ENCODE data around the gene ADAMTS13.
"Not testable (repeated sequence)": the region's sequence is repeated elsewhere in the genome, so short reads cannot be mapped to it uniquely, and the experiment has no call there.

Gene ADAMTS13

DNA sequence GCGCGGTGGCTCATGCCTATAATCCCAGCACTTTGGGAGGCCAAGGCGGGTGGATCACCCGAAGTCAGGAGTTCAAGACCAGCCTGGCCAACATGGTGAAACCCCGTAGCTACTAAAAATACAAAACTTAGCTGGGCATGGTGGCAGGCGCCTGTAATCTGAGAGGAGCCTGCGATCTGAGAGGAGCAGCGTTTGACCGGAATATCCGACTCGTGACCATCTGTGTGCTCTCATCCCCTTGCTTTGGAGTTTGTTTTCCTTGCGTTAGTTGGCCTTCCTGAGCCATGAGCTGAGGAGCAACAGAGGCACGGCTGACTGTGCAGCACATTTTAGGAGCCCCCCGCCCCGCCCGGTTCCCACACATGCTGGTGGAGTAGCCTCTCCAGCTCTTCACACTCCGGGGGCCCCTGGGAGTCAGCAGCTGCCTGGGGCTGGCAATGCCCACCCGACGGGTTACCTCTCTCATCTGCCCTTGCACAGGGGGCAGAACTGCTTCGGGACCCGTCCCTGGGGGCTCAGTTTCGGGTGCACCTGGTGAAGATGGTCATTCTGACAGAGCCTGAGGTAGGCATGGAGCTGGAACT, 3.0 kb downstream of the ADAMTS13 start:
- DNase-seq (ENCODE audit: low spot score): no peak

GRCh38 chr9:133426011-133426410, 3.8 kb downstream of the ADAMTS13 start:
- DNase-seq (ENCODE audit: low spot score): no peak

- no peak for DNase-seq (ENCODE audit: low spot score)
Measured at GRCh38 chr9:133427658-133428348, 5.6 kb downstream of the ADAMTS13 start.

DNA sequence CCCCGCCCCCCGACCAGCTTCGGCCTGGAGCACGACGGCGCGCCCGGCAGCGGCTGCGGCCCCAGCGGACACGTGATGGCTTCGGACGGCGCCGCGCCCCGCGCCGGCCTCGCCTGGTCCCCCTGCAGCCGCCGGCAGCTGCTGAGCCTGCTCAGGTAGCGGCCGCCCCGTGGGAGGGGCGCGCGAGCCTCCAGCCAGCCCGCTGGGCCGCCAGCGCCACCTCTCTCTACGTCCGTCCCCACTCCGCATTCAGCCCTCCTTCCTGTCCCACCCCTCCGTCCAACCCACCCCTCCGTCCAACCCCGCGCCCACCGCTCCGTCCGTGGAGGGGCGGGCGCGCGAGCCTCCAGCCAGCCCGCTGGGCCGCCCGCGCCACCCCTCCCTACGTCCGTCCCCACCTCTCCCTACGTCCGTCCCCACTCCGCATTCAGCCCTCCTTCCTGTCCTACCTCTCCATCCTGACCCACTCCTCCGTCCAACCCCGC, 6.5 kb downstream of the ADAMTS13 start:
- no peak for DNase-seq (ENCODE audit: low spot score)

GRCh38 chr9:133429214-133429613, 7.0 kb downstream of the ADAMTS13 start:
- DNase-seq (ENCODE audit: low spot score): no peak

DNA sequence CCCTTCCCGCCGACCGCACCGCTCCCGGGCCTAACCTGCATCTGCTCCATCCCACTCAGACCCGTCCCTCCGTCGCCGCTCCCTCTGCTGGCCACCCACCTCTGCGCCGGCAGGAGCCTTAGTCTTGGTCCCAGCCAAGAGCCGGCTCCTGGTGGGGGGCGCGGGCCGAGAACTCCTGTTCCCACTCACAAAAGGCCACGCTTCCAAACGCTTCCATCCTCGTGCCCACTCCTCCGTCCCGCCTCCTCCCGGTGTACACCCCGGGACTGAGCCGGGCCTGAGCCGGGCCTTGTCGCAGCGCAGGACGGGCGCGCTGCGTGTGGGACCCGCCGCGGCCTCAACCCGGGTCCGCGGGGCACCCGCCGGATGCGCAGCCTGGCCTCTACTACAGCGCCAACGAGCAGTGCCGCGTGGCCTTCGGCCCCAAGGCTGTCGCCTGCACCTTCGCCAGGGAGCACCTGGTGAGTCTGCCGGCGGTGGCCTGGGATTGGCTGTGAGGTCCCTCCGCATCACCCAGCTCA, 7.5 kb downstream of the ADAMTS13 start:
- no peak for DNase-seq (ENCODE audit: low spot score)

DNA sequence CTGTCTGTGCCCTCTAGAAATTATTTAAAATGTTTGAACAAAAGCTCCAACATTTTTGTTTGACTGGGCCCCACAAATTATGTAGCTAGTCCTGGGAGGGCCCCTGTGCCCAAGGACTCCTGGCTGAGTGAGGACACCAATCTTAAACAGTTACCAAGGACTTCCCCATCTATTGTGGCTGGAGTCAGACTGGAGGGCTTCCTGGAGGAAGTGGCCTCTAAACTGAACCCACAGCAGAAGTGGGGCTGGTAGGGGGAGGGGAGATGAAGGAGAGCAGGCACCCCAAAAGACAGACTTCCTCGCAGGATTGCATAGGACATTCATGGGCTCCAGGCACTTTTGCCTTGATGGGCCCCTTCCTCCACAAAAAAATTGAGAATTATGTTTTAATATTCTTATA, 8.1 kb downstream of the ADAMTS13 start:
- DNase-seq (ENCODE audit: low spot score): no peak

DNA sequence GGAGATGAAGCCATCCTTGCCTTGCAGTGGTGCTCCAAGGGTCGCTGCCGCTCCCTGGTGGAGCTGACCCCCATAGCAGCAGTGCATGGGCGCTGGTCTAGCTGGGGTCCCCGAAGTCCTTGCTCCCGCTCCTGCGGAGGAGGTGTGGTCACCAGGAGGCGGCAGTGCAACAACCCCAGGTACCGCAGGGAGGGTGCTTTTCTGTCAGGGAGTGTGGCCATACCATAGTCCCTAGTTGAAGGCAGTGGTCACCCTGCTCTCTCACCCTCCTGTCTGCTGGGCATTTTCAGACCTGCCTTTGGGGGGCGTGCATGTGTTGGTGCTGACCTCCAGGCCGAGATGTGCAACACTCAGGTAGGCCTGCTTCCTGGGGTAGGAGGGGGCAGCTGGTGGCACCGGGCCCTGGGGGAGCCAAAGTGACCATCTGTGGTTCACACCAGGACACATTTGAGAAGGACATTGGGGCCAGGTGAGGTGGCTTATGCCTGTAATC, 11.2 kb downstream of the ADAMTS13 start:
- DNase-seq (ENCODE audit: low spot score): no peak

- no peak for DNase-seq (ENCODE audit: low spot score)
Measured at GRCh38 chr9:133436681-133437080, 14.5 kb downstream of the ADAMTS13 start.

DNA sequence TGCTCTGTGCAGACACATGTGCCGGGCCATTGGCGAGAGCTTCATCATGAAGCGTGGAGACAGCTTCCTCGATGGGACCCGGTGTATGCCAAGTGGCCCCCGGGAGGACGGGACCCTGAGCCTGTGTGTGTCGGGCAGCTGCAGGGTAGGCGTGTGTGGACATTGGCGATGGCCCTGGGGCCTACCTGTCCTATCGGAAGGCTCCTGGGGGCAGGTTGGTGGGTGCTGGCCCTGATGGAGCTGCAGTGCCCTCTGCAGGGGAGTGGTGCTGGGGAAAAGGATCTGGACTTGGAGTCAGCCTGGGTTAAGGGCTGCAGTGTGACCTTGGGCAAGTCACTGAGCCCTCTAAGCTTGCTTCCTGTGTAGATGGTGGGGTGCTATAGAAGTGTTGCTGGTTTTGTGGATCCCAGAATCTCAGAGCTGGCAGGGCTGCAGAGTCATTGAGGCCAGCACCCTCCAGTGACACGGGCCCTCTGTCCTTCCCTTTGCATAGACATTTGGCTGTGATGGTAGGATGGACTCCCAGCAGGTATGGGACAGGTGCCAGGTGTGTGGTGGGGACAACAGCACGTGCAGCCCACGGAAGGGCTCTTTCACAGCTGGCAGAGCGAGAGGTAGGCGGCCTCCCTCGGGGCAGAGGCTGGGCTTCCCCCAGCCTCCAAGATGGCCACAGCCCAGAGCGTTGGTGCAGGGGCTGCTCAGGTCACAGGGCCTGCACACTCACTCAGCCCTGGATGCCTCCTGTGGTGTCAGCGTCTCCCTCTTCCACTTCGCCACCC, 15.8 kb downstream of the ADAMTS13 start:
- no peak for DNase-seq (ENCODE audit: low spot score)

- DNase-seq (ENCODE audit: low spot score): no peak
Measured at GRCh38 chr9:133439337-133439736, 17.2 kb downstream of the ADAMTS13 start.

GRCh38 chr9:133440874-133441273, 18.7 kb downstream of the ADAMTS13 start:
- DNase-seq (ENCODE audit: low spot score): no peak

DNA sequence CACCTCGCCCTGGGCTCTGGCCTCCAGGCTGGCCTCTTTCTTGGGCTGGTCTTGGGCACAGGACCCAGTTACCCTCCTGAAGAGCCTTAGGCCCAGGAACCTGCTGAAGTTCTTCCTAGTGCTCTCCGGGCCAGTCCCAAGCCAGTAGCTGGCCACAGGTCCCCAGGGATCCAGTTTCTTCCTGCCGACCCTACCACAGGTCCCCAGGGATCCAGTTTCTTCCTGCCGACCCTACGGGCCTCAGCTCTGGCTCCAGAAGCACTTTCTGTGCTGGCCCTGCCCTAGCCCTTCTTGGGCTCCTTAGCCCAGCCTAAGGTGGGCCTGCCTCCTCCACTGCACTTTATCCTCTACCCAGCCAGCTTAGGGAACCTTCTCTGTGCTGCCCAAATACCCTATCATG, 19.4 kb downstream of the ADAMTS13 start:
- no peak for DNase-seq (ENCODE audit: low spot score)

GRCh38 chr9:133443248-133443647, 21.1 kb downstream of the ADAMTS13 start:
- DNase-seq (ENCODE audit: low spot score): no peak

- no peak for DNase-seq (ENCODE audit: low spot score)
Measured at GRCh38 chr9:133443982-133444381, 21.8 kb downstream of the ADAMTS13 start.

- no peak for DNase-seq (ENCODE audit: low spot score)
Measured at GRCh38 chr9:133445293-133445969, 23.3 kb downstream of the ADAMTS13 start.

DNA sequence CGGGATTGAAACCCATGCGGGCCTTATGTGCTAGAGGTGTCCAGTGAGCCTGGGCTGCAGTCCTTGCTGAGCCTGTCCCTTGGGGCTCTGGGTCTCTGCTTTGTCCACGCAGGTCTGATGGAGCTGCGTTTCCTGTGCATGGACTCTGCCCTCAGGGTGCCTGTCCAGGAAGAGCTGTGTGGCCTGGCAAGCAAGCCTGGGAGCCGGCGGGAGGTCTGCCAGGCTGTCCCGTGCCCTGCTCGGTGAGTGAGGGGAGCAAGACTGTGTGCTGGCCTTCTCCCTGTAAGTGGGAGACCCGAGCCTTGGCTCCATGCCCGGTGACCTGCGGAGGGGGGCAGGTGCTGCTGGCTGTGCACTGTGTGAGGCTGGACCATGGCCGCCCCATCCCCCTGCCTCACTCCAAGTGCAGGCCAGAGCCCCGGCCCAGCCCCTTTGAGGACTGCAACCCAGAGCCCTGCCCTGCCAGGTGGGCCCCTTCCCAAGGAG, 26.4 kb downstream of the ADAMTS13 start:
- DNase-seq (ENCODE audit: low spot score): no peak

- DNase-seq (ENCODE audit: low spot score): peak; percentile 87
Measured at GRCh38 chr9:133449760-133450159, 27.6 kb downstream of the ADAMTS13 start.

DNA sequence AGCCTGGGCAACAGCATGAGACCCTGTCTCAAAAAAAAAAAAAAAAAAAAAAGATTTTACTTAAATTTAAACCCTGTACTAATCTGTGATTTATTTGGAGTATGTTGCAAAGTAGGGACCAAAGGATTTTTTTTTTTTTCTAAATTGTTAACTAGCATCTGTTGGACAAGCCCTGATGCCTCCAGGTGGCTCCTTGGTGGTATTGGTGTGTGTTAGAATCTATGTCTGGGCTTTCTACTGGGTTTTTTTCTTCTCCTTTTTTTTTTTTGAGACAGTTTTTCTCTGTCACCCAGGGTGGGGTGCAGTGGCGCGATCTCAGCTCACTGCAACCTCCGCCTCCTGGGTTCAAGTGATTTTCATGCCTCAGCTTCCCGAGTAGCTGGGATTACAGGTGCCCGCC, 29.7 kb downstream of the ADAMTS13 start:
- not testable (repeated sequence) for DNase-seq (ENCODE audit: low spot score)

DNA sequence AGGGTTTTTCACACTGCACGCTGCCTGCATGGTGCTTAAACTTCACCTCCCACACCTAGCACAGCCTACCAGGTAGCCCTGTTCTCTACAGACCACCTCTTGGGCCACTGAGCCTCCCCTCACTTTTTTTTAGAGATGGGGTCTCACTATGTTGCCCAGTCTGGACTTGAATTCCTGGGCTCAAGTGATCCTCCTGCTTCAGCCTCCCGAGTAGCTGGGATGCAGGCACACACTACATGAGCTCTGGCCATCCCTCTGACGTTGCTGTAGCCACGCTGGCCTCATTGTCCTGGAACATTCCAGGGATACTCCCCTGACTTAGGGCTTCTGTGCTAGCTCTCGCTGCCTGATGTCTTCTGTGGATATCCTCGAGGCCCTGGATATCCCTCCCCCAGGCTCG, 30.4 kb downstream of the ADAMTS13 start:
- DNase-seq (ENCODE audit: low spot score): no peak

- DNase-seq (ENCODE audit: low spot score): no peak
Measured at GRCh38 chr9:133453651-133454050, 31.5 kb downstream of the ADAMTS13 start.

DNA sequence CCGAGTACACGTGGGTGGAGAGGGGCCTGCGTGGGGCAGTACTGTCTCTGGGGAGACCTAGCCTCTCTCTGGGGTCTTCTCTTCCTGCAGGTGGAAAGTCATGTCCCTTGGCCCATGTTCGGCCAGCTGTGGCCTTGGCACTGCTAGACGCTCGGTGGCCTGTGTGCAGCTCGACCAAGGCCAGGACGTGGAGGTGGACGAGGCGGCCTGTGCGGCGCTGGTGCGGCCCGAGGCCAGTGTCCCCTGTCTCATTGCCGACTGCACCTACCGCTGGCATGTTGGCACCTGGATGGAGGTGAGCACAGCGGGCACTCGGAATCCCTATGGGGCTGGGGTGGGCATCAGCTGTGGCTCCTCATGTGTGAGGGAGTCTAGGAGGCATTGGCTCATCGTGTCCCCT, 32.2 kb downstream of the ADAMTS13 start:
- DNase-seq (ENCODE audit: low spot score): no peak

All from LoVo (cell line).